H9 (cell line): ENCODE data around the gene ZNF611. TPM values are rescaled to one million over a fixed set of nuclear protein-coding genes. Genes with fewer than 3 reads are reported as not detected.

Source experiments
- DNase-seq: peaks from one replicate; pipeline ENCODE4 v3.0.0-alpha.2; 2017
- H2AFZ ChIP-seq: one replicate; pipeline ENCODE4 v1.6.1; 2013; ENCODE audit warnings: mild to moderate bottlenecking, low read length, control low read depth, moderate library complexity
- H2AK5ac ChIP-seq: 2 replicates; pipeline ENCODE4 v1.6.1; 2013; ENCODE audit warnings: low read length, control low read depth, mixed read lengths; ENCODE audit not compliant: insufficient read length
- H2BK120ac ChIP-seq: one replicate; pipeline ENCODE4 v1.6.1; 2013; ENCODE audit warnings: low read depth, mild to moderate bottlenecking, low read length, control low read depth, inconsistent platforms; ENCODE audit not compliant: poor library complexity, severe bottlenecking
- H2BK12ac ChIP-seq: 2 replicates; pipeline ENCODE4 v1.6.1; 2013; ENCODE audit warnings: low read length, control low read depth, mixed read lengths, low read depth; ENCODE audit not compliant: insufficient read length
- H2BK15ac ChIP-seq: 2 replicates; pipeline ENCODE4 v1.6.1; 2013; ENCODE audit warnings: low read depth, low read length, control low read depth
- H2BK20ac ChIP-seq: one replicate; pipeline ENCODE4 v1.6.1; 2013; ENCODE audit warnings: low read depth, mild to moderate bottlenecking, low read length, control low read depth, inconsistent platforms; ENCODE audit not compliant: poor library complexity, severe bottlenecking
- H2BK5ac ChIP-seq: 2 replicates; pipeline ENCODE4 v1.6.1; 2013; ENCODE audit warnings: low read length, control low read depth, mixed read lengths; ENCODE audit not compliant: insufficient read length
- H3K14ac ChIP-seq: 2 replicates; pipeline ENCODE4 v1.6.1; 2013; ENCODE audit warnings: low read length, control low read depth; ENCODE audit not compliant: insufficient read depth
- H3K18ac ChIP-seq: 2 replicates; pipeline ENCODE4 v1.6.1; 2013; ENCODE audit warnings: low read depth, mild to moderate bottlenecking, mixed read lengths, low read length, control low read depth; ENCODE audit not compliant: insufficient read length
- H3K23ac ChIP-seq: 2 replicates; pipeline ENCODE4 v1.6.1; 2013; ENCODE audit warnings: low read length, control low read depth, mixed read lengths, low read depth; ENCODE audit not compliant: insufficient read length
- H3K23me2 ChIP-seq: 2 replicates; pipeline ENCODE4 v1.6.1; 2013; ENCODE audit warnings: low read depth, mild to moderate bottlenecking, mixed read lengths, low read length, control low read depth; ENCODE audit not compliant: insufficient read length, poor library complexity, severe bottlenecking
- H3K27ac ChIP-seq: 2 replicates; pipeline ENCODE4 v1.5.1; 2013; ENCODE audit warnings: low read length, control low read depth, mixed read lengths, low read depth; ENCODE audit not compliant: insufficient read length
- H3K27me3 ChIP-seq: 2 replicates; pipeline ENCODE4 v1.6.1; 2013; ENCODE audit warnings: low read length, control low read depth, inconsistent platforms; ENCODE audit not compliant: insufficient read depth
- H3K4ac ChIP-seq: 2 replicates; pipeline ENCODE4 v1.6.1; 2013; ENCODE audit warnings: low read depth, mild to moderate bottlenecking, control low read depth, inconsistent platforms, low read length, moderate library complexity
- H3K4me1 ChIP-seq: 2 replicates; pipeline ENCODE4 v1.6.1; 2013; ENCODE audit warnings: low read length, control low read depth, inconsistent platforms; ENCODE audit not compliant: insufficient read depth
- H3K4me2 ChIP-seq: 2 replicates; pipeline ENCODE4 v1.6.1; 2013; ENCODE audit warnings: low read length, control low read depth, mixed read lengths; ENCODE audit not compliant: insufficient read length, insufficient read depth
- H3K56ac ChIP-seq: 2 replicates; pipeline ENCODE4 v1.6.1; 2013; ENCODE audit warnings: low read depth, mild to moderate bottlenecking, mixed read lengths, low read length, control low read depth; ENCODE audit not compliant: insufficient read length
- H3K79me1 ChIP-seq: 2 replicates; pipeline ENCODE4 v1.6.1; 2013; ENCODE audit warnings: low read depth, mild to moderate bottlenecking, moderate library complexity, low read length, control low read depth, inconsistent platforms; ENCODE audit not compliant: insufficient read depth, poor library complexity, severe bottlenecking
- H3K79me2 ChIP-seq: 2 replicates; pipeline ENCODE4 v1.6.1; 2013; ENCODE audit warnings: low read length, control low read depth, inconsistent platforms; ENCODE audit not compliant: insufficient read depth
- H3K9ac ChIP-seq: 2 replicates; pipeline ENCODE4 v1.6.1; 2013; ENCODE audit warnings: low read length, control low read depth, mixed read lengths; ENCODE audit not compliant: insufficient read length; ENCODE audit errors: extremely low read depth
- H3K9me3 ChIP-seq: one replicate; pipeline ENCODE4 v1.6.1; 2013; ENCODE audit warnings: low read depth, low read length, inconsistent platforms; ENCODE audit not compliant: control insufficient read depth
- H3T11ph ChIP-seq: one replicate; pipeline ENCODE4 v1.6.1; 2013; ENCODE audit warnings: mild to moderate bottlenecking, low read length, control low read depth, inconsistent platforms
- H4K20me1 ChIP-seq: one replicate; pipeline ENCODE4 v1.6.1; 2013; ENCODE audit not compliant: control insufficient read depth, insufficient read length, insufficient read depth
- H4K5ac ChIP-seq: 2 replicates; pipeline ENCODE4 v1.6.1; 2013; ENCODE audit warnings: low read depth, mild to moderate bottlenecking, mixed read lengths, low read length, control low read depth; ENCODE audit not compliant: insufficient read length
- H4K8ac ChIP-seq: replicated peaks from 2 replicates; pipeline ENCODE4 v1.6.1; 2013; ENCODE audit warnings: low read length, control low read depth, mixed read lengths, low read depth; ENCODE audit not compliant: insufficient read length
- H4K91ac ChIP-seq: 2 replicates; pipeline ENCODE4 v1.6.1; 2013; ENCODE audit warnings: low read depth, mild to moderate bottlenecking, moderate library complexity, mixed read lengths, low read length, control low read depth; ENCODE audit not compliant: insufficient read length
- H3K27ac Mint-ChIP-seq, 3 experiments: 2 replicates in 2 of 3; 3 replicates in 1 of 3; pipeline ENCODE4 v1.8.0; 2020 to 2021; ENCODE audit warnings: mixed read lengths in 3 of 3, mild to moderate bottlenecking in 1 of 3, moderate library complexity in 1 of 3
- H3K27me3 Mint-ChIP-seq: 2 replicates; pipeline ENCODE4 v1.8.0; 2021; ENCODE audit warnings: low read depth, mild to moderate bottlenecking, moderate library complexity, mixed read lengths
- H3K36me3 Mint-ChIP-seq, 3 experiments: 2 replicates in 2 of 3; 3 replicates in 1 of 3; pipeline ENCODE4 v1.8.0; 2020 to 2021; ENCODE audit warnings: low read depth in 3 of 3, mixed read lengths in 3 of 3; ENCODE audit not compliant: insufficient read depth in 1 of 3
- H3K4me1 Mint-ChIP-seq, 2 experiments: 2 replicates each; pipeline ENCODE4 v1.8.0; 2020; ENCODE audit warnings: mixed read lengths in 2 of 2
- H3K4me3 Mint-ChIP-seq, 2 experiments: 2 replicates in 1 of 2; 3 replicates in 1 of 2; pipeline ENCODE4 v1.8.0; 2020 to 2021; ENCODE audit warnings: mild to moderate bottlenecking in 2 of 2, mixed read lengths in 2 of 2, moderate library complexity in 1 of 2
- H3K9me3 Mint-ChIP-seq, 2 experiments: 2 replicates in 1 of 2; 3 replicates in 1 of 2; pipeline ENCODE4 v1.8.0; 2020; ENCODE audit warnings: mild to moderate bottlenecking in 2 of 2, mixed read lengths in 2 of 2, moderate library complexity in 1 of 2
- CTCF ChIP-seq: fragments of 200-600 bp; sonication (generic); conservative IDR thresholded peaks from 3 replicates; pipeline ENCODE4 v1.8.0; 2021; ENCODE audit warnings: antibody characterized with exemption, mild to moderate bottlenecking
- WGBS: extraction: QIAGEN DNeasy Blood & Tissue Kit; methylation state at CpG from one replicate; pipeline ENCODE4 v1.1.7; 2013; ENCODE audit warnings: missing lambda C conversion rate, low lambda C conversion rate, mixed read lengths; ENCODE audit not compliant: insufficient read length; ENCODE audit errors: extremely low coverage; 5-methylcytosine and 5-hydroxymethylcytosine counted together
- total RNA-seq: library from RNA; stranded (reverse); gene quantifications from 2 replicates; pipeline ENCODE4 v1.2.1, GENCODE V29; 2021

Gene ZNF611
- total RNA-seq, 1 experiment from 2014 or later, result 25.6 TPM

- H3K36me3 Mint-ChIP-seq, result peaks cover 0 to 5% (median 2%) of the 10 kb centered on the region in 3 experiments; a peak in 3 of 7 replicates
- Histone ChIP-seq H3K23ac (no peak overlapping the region), H3K9me3 (no peaks in the 10 kb centered on the region), H2BK5ac (no peak overlapping the region), H2AFZ (no peak overlapping the region), H3K9ac (no peak overlapping the region), H4K91ac (no peak overlapping the region), H2AK5ac (no peak overlapping the region), H3K27me3 (no peaks in the 10 kb centered on the region), H3K4me1 (no peaks in the 10 kb centered on the region), H4K8ac (no peak overlapping the region), H3K56ac (no peak overlapping the region), H3T11ph (no peak overlapping the region), H3K23me2 (peaks cover 3% of the 10 kb centered on the region), H3K79me1 (no peaks in the 10 kb centered on the region), H3K14ac (no peak overlapping the region), H3K27ac (no peak overlapping the region), H3K18ac (no peak overlapping the region), H2BK15ac (no peak overlapping the region), H2BK12ac (no peak overlapping the region), H4K20me1 (no peaks in the 10 kb centered on the region), H3K4ac (no peak overlapping the region), H3K4me2 (no peak overlapping the region), H2BK120ac (no peak overlapping the region), H3K79me2 (no peaks in the 10 kb centered on the region), H4K5ac (no peak overlapping the region), H2BK20ac (no peak overlapping the region)
- no peak overlapping the region for H3K27ac Mint-ChIP-seq
- TF ChIP-seq CTCF, result no peak
- no peak overlapping the region for H3K4me3 Mint-ChIP-seq
- peaks cover 6% of the 10 kb centered on the region; the same call in 1 of the 2 replicates for H3K27me3 Mint-ChIP-seq
- H3K4me1 Mint-ChIP-seq, result peaks cover 0 to 12% of the 10 kb centered on the region in 2 experiments
- DNase-seq, result no peak
- no CpG with 5 or more reads among the region's 4 CpGs for WGBS
- H3K9me3 Mint-ChIP-seq, result peaks cover 3 to 4% of the 10 kb centered on the region in 2 experiments; a peak in 2 of 5 replicates
These were observed 14.9 kb upstream of the ZNF611 start for GRCh38 chr19:52749780-52750179.
